GM18502 (cell line): ENCODE measurements around the gene ULBP2.
A peak's percentile ranks its signal among the peaks of the same experiment; 100 is the strongest.

Experiments used
- ATAC-seq: cut with Tn5 transposase; IDR thresholded peaks from one replicate; pipeline ENCODE4 v1.9.1; 2021; ENCODE audit warnings: mild to moderate bottlenecking; ENCODE audit not compliant: unreplicated experiment, poor library complexity

Gene ULBP2

GRCh38 chr6:149941583-149942460, at the start of gene ULBP2:
ULBP2 (plus strand) TSS chr6:149942014; CDS start chr6:149942073, 59 bp downstream.
- ATAC-seq: peak; percentile 47

GRCh38 chr6:149895048-149895590, 46.7 kb upstream of the ULBP2 start:
- no peak for ATAC-seq

GRCh38 chr6:149895833-149896271, 46.0 kb upstream of the ULBP2 start:
- ATAC-seq: no peak

GRCh38 chr6:149896491-149896890, 45.3 kb upstream of the ULBP2 start:
- ATAC-seq: no peak

GRCh38 chr6:149897015-149897697, 44.7 kb upstream of the ULBP2 start:
- no peak for ATAC-seq

GRCh38 chr6:149897855-149898744, 43.7 kb upstream of the ULBP2 start, which contains the start of gene RAET1E:
RAET1E (minus strand) TSS chr6:149898113; CDS start chr6:149890901, 7,212 bp downstream.
- no peak for ATAC-seq

- no peak for ATAC-seq
These were observed 42.8 kb upstream of the ULBP2 start for GRCh38 chr6:149898966-149899365.

GRCh38 chr6:149899486-149899885, 42.3 kb upstream of the ULBP2 start:
- ATAC-seq: no peak

GRCh38 chr6:149899926-149900619, 41.7 kb upstream of the ULBP2 start:
- no peak for ATAC-seq

GRCh38 chr6:149900620-149901443, 41.0 kb upstream of the ULBP2 start:
- ATAC-seq: no peak

GRCh38 chr6:149901444-149902140, 40.2 kb upstream of the ULBP2 start:
- ATAC-seq: no peak

GRCh38 chr6:149903938-149904611, 37.7 kb upstream of the ULBP2 start:
- no peak for ATAC-seq

GRCh38 chr6:149904661-149905370, 37.0 kb upstream of the ULBP2 start:
- ATAC-seq: no peak

- no peak for ATAC-seq
These were observed 36.4 kb upstream of the ULBP2 start for GRCh38 chr6:149905371-149905910.

GRCh38 chr6:149905911-149906371, 35.9 kb upstream of the ULBP2 start:
- ATAC-seq: no peak

GRCh38 chr6:149906405-149906804, 35.4 kb upstream of the ULBP2 start:
- ATAC-seq: no peak

GRCh38 chr6:149907317-149907716, 34.5 kb upstream of the ULBP2 start:
- no peak for ATAC-seq
